ENCODE data around the gene LIPN.
A peak's percentile ranks its signal among the peaks of the same experiment; 100 is the strongest.

Gene LIPN

DNA sequence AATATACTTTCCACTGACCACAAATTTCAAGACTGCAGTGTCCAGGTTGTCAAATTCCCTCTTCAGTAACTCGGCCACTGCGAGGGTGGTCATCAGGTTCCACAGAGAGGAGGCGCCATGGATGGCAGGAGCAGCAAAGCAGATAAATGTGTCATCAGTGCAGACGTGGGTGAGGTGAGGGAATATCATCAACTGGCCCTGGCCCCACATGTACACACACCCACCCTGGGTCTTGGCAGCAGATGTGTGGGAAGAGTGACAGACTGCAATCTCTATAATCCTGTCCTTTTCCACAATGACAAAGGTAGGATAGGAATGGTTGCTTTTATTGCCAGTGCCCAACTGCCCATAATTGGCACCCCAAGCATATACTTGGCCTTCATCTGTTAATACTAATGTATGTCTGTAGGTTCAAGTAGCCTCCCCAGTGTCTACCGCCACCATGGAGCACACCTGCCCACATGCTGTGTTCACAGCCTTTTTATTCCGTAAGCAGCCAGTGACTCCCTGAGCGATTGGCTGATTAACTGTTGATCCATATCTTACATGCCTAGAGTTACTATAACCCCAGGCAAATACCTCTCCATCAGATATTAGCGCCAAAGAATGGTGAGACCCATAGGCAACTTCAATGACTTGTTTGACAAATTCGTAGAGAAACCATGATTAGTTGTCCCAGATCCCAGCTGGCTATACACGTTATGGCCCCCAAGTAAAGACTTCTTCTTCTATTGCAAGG is 26.4 kb downstream of the LIPN start:
- DNase-seq (ENCODE audit: low spot score), result no peak

GRCh38 chr10:88787463-88787862 is 27.6 kb downstream of the LIPN start:
- no peak for DNase-seq (ENCODE audit: low spot score)

GRCh38 chr10:88788924-88789323 is 29.1 kb downstream of the LIPN start:
- no peak for DNase-seq (ENCODE audit: low spot score)

DNA sequence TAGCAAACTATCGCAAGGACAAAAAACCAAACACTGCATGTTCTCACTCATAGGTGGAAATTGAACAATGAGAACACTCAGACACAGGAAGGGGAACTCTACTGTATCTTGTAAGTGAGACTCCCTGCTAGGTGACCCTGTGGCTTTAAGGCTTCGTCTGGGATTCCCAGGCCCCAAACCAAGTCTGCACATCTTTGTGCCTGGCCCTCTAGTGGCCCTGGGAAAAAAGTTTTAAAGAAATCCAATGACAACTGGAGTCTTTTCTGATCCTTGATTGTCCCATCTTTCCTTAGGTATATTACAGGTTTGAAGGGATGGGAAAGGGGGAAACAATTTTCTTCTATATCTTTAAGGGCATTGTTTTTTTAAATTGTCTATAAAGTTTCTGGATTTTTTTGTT is 32.1 kb downstream of the LIPN start:
- DNase-seq (ENCODE audit: low spot score), result peak; percentile 15

- DNase-seq (ENCODE audit: low spot score), result no peak
Measured at GRCh38 chr10:88792661-88793060, 32.8 kb downstream of the LIPN start.

DNA sequence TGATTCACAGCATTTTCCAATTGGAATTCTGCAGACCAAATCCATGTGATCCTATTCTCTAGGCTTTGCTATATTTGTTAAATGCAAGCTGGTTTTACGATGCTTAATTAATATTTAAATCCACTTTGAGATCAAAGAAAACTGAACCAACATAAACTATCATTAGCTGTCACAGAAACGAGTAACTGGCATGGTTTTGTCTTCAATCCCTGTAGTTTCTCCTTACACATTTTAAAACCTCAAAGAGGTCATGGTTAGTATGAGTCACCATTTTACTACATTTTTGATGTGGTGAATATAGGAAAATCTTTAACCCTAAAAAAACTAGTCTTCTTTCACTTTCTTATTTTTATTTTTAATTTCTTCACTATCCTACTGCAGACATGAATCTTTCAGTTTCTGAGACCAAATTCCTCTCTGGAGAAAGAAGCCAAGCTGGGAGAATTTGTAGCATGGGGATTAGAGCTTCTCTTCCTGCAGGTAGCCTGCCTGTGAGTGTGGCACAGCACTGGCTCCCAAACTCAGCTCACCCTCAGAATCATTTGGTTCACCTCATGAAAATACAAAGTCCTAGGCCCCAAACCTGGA is 34.0 kb downstream of the LIPN start:
- DNase-seq (ENCODE audit: low spot score), result no peak

DNA sequence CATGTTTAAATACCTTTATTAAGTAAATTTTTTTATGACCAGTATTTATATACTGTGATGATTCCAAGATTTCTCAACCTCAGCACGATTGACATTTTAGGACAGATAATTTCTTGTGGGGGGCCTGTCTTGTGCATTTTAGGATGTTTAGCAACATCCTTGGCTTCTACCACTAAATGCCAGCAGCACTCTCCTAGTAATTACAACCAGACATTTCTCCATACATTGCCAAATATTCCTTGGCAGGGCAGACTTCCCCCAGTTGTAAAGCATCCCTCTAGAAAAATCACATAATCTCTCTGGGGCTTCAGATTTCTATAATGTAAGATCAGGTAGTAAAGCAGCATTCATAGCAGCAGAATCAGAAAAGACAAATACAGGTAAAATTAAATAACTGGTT is 34.9 kb downstream of the LIPN start:
- no peak for DNase-seq (ENCODE audit: low spot score)

DNA sequence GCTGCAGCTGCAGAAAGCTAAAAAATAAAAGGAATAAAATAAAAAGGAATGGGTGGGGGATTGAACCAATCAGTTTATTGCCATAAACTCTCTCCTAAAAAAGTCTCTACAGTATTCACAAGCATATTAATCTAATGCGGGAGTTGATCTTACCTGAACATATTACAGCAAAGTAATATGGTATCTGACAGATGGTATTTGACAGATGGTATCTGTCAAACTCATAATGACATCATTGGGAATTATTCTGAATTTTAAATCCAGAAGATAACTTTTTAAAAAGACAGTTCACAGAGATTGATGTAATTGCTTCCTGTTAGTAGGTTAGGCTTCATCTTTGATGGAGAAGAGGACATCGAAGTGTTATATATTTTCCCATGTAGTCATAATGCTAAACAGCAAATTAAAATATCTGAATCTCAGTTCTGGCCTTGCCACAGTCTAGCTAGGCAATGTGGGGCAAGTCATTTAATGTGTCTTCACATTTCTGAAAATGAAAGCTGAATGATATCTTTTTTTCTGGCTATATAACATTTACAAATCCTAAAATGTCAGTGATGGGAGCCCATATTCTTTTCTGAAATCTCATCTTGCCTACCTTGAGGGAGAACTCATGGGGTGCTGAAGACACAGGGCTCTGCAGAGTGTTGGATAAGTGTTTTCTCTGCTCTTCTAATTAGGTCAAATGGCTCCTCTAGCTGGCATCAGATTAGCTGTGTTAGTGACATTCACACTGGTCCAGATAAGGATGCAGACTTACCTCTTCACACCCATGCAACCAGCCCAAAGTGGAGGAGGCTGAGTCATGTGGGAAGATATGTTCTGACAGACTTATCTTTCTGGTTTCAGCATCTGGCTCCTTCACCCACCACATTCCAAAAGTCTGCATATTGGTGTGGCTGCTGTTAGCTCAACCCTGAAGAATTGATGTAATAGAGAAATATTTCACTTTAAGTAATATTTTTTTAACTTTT is 40.6 kb downstream of the LIPN start:
- DNase-seq (ENCODE audit: low spot score), result no peak

DNA sequence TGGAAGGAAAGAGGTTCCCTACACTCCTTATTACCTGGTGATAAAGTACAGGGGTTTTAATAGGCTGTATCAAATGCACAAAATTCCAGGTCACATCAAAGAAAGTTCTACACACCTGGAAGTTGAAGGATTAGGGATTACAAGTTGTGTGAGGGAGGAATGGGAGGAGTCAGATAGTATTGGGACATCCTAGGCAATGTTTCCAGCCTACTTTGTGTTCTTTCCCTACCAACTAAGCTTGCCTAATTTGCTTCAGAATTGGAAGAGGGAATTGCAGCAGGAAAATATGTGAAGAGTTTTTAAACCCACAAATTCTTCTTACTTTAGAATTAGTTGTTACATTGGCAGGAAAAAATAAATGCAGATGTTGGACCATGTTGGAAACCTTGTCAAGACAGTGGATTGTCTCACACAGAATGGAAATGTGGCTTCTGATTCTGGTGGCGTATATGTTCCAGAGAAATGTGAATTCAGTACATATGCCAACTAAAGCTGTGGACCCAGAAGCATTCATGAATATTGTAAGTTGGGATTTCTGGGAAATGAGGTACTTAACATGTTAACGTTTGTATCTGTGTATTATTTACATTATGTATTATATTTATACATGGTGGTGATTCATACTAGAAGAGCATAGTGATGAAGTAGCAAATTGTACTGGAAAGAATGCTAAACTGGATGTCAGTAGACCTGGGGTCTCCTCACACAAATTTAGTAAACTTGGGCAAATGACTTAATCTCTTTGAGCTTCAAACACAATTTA is 42.9 kb downstream of the LIPN start, which contains the start of gene LIPM:
Gene LIPM, plus strand, starts transcription at position 208 of the 763 bp plus-strand sequence. Its CDS starts 167 bp downstream, at position 375.
- no peak for DNase-seq (ENCODE audit: low spot score)

DNA sequence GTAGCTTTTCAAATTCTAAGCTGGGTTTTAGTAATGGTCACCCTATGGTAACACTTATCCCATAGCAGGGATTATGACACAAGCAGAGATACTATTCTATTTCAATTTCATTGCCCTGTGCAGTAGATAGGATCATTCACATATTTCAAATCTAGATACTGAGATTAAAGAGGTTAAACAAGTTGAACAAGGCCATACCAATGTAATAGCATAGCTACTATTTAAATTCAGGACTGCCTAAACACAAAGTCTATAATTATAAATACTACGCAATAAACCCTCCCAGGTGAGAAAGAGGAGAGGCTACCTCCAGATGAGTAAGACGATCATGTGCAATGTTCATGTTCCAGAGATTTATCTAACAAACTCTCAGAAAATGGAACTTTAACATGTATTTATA is 43.8 kb downstream of the LIPN start:
- no peak for DNase-seq (ENCODE audit: low spot score)

- no peak for DNase-seq (ENCODE audit: low spot score)
Measured at GRCh38 chr10:88804083-88804812, 44.4 kb downstream of the LIPN start.

DNA sequence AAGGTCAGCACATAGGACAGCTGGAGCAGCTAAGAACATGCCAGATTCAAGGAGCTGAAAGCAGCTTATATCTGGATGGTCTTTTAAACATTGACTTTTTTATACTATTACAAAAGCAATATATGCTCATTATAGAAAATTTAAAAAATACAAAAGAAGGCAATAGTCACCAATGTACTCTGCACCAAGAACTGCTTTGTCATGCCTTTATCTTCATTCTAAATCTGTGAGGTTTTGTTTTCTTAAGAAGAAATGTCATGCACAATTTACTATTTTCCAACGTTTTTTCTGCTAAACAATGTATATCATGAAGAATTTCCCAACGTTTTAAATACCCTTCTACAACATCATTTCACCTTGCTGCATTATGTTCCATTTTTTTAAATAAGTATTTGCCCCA is 45.5 kb downstream of the LIPN start:
- DNase-seq (ENCODE audit: low spot score), result no peak

GRCh38 chr10:88805924-88806323 is 46.1 kb downstream of the LIPN start:
- DNase-seq (ENCODE audit: low spot score), result no peak

- DNase-seq (ENCODE audit: low spot score), result no peak
Measured at GRCh38 chr10:88809621-88810020, 49.8 kb downstream of the LIPN start.

GRCh38 chr10:88810196-88810961 is 50.6 kb downstream of the LIPN start:
- DNase-seq (ENCODE audit: low spot score), result peak; percentile 40

DNA sequence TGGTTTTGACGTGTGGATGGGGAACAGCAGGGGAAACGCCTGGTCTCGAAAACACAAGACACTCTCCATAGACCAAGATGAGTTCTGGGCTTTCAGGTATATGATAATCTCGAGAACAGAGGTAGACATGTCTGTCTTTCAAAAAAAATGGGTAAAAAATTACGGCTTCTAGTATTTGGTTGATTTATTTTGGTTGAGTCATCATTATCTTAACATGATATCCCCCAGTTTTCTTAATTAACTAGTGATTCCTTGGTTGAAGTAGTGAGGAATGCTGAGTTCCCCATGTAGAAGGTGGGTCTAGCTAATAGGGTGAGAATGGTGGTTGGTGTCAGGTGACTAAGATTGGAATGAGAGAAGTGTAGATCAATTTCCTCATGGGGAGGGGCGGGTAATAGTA is 53.4 kb downstream of the LIPN start:
- DNase-seq (ENCODE audit: low spot score), result no peak

- no peak for DNase-seq (ENCODE audit: low spot score)
Measured at GRCh38 chr10:88819290-88819689, 59.5 kb downstream of the LIPN start.

DNA sequence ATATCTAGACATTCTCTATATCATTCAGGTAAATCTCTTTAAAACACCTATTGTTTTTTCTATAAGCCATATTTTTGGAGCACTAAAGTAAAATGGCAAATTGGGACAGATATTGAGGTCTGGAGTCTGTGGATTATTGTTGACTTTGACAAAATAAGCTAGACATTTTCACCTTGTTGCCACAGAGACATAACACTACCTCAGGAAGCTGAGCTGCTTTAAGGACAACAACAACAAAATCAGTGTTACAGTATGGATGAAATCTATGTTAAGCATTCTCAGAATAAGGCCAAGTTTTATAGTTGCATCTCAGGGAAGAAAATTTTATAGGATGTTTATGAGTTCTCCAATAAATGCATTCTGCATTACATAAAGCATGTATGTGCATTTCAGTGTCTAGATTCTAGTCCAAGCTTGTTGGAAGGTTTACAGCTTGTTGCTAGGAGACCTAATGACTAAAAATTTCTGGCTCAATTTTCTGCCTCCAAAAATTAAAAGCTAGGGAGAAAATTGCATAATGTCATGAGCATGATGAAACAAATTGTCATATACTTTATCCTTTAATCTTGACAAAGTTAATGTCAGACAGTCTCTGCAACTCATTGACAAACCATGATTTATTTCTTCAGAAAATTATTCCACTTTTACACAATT is 61.1 kb downstream of the LIPN start:
- no peak for DNase-seq (ENCODE audit: low spot score)

- no peak for DNase-seq (ENCODE audit: low spot score)
Measured at GRCh38 chr10:88826388-88826787, 66.6 kb downstream of the LIPN start.

DNA sequence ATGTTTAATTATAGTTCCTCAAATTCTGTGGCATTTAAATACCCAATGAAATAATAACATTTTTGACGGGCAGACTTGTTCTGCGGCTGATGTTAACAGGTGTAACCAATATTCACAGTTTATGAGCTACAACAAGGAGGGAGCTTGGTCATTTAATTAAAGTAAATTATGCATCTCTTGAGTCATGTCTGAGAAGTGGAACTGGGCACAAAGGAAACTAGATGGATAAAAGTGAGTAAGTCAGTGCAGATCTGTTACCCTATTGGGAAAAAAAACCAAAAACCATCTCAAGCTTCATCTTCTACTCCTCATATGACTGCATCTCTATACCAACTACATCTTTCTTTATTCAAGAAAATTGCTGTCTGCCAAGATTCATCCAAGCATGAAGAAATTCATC is 67.9 kb downstream of the LIPN start:
- DNase-seq (ENCODE audit: low spot score), result no peak
